Adrenal gland (tissue), 12 donors: ENCODE measurements around the gene TIMM21. TPM values are rescaled to one million over a fixed set of nuclear protein-coding genes. Genes with fewer than 3 reads are reported as not detected.

Source experiments
- DNase-seq, 7 donors: peaks; one replicate each; pipeline ENCODE4 v3.0.0-alpha.2; 2019 to 2020
- H3K27ac ChIP-seq, 5 donors: fragments of 200-600 bp; sonication (generic) in 4 of 5; 1 replicate in 3 of 5; 2 replicates in 2 of 5; pipeline versions ENCODE4 v1.5.1 to v1.8.0; 2016 to 2020; ENCODE audit warnings: mild to moderate bottlenecking in 1 of 5
- H3K27me3 ChIP-seq: fragments of 200-600 bp; 2 replicates; pipeline ENCODE4 v1.8.0; 2021
- H3K36me3 ChIP-seq, 2 donors: fragments of 200-600 bp; replicated peaks in 1 of 2; 1 replicate in 1 of 2; 2 replicates in 1 of 2; pipeline versions ENCODE4 v1.5.1 to v1.8.0; 2018 to 2022
- H3K4me1 ChIP-seq, 2 donors: fragments of 200-600 bp; replicated peaks in 1 of 2; 1 replicate in 1 of 2; 2 replicates in 1 of 2; pipeline versions ENCODE4 v1.5.1 to v1.8.0; 2018 to 2021
- H3K4me3 ChIP-seq, 4 donors: fragments of 200-600 bp; sonication (generic) in 3 of 4; one replicate each; pipeline ENCODE4 v1.5.1; 2016 to 2018
- H3K9me3 ChIP-seq, 3 donors: fragments of 200-600 bp; sonication (generic) in 1 of 3; replicated peaks in 1 of 3; 1 replicate in 2 of 3; 2 replicates in 1 of 3; pipeline versions ENCODE4 v1.5.1 to v1.8.0; 2016 to 2021
- POLR2A ChIP-seq, 2 donors: fragments of 450-650 bp; IDR thresholded peaks; one replicate each; pipeline ENCODE4 v1.6.1; 2017; ENCODE audit warnings: antibody characterized with exemption in 2 of 2, mild to moderate bottlenecking in 2 of 2, moderate library complexity in 1 of 2
- WGBS, 4 donors: extraction: QIAGEN DNeasy Blood & Tissue Kit in 2 of 4; methylation state at CpG; one replicate each; pipeline versions ENCODE4 v1.1.5 to v1.1.7; 2013 to 2017; 5-methylcytosine and 5-hydroxymethylcytosine counted together
- intact Hi-C, 2 donors: fragments of 100-400 bp; cut with DNase I; formaldehyde crosslinking; loops; one replicate each; pipeline versions ENCODE4 v1.14.1 to v1.15.0; 2022 to 2023
- polyA plus RNA-seq, 3 donors: library from polyadenylated mRNA; stranded (reverse); fragments of 200-250 nt in 2 of 3; fragments of 350-450 nt in 1 of 3; fragmentation: Illumina TruSeq in 1 of 3; extraction: RNeasy Lipid Tissue Mini Kit (QIAGEN cat#74804) in 1 of 3; gene quantifications; one replicate each; pipeline ENCODE4 v1.2.3, GENCODE V29; 2013 to 2014
- total RNA-seq, 9 donors: library from RNA; depleted of rRNA in 4 of 9; stranded (reverse); fragments of >200 nt in 4 of 9; fragments of 120-200 nt in 1 of 9; fragmentation: NEBNext Ultra II Directional in 1 of 9; extraction: Animal tissue kit (Norgen Biotek cat#: 25700) in 1 of 9; gene quantifications; one replicate each; pipeline versions ENCODE4 v1.1.0 to v1.2.4, GENCODE V29; 2013 to 2023
- TF ChIP-seq, protein P1 (sequence below), 6 experiments: fragments of 450-650 bp in 4 of 6; fragments of 200-600 bp in 2 of 6; sonication (generic) in 1 of 6; IDR thresholded peaks; 1 replicate in 5 of 6; 2 replicates in 1 of 6; pipeline versions ENCODE4 v1.5.1 to v1.8.0; 2016 to 2021; ENCODE audit warnings: antibody characterized with exemption in 6 of 6, mild to moderate bottlenecking in 2 of 6, moderate library complexity in 1 of 6
- donor health status: healthy with polysubstance abuse.
- donor health status: Bipolar disorder and iron deficiency.
- donor health status: DM: yes; HTN: yes; CAD: no.
- donor health status: DM: no; HTN: no; CAD: no.
- donor health status: DM: no; HTN: no; CAD: no.
- donor health status: DM: yes; HTN: yes; CAD: no.

The TIMM21 gene
- total and polyA plus RNA-seq, 12 donors, result 7.1 to 102 (median 34.2) TPM

DNA sequence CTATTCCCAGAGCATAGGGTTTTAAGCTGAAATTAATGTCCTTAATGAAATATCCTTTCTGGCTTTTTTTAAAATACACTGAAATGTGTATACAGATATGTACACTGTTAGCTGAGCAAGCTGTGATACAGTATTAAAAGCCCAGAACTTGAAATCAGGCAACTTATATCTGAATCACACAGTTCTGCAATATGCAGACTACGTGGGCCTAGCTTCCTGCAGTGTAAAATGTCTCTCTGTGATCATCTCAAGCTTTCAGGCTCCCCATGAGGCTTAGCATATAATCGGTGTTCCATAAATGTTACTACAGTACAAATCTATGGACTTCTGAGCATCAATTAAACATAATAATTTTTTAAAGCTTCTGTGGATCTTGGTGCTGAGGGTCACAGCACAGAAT is 8.9 kb upstream of the TIMM21 start:
- Histone ChIP-seq H3K36me3 (no peaks in the 10 kb centered on the region), H3K4me1 (no peaks in the 10 kb centered on the region), H3K27me3 (no peaks in the 10 kb centered on the region), H3K4me3 (no peak overlapping the region), H3K9me3 (no peaks in the 10 kb centered on the region), H3K27ac (no peak overlapping the region)
- no peak for DNase-seq
- 75 to 86% (median 84%) methylated on average over 2 of the region's 2 CpGs for WGBS, 4 donors
- intact Hi-C loops, result no loop called here
- TF ChIP-seq, protein P1, sequence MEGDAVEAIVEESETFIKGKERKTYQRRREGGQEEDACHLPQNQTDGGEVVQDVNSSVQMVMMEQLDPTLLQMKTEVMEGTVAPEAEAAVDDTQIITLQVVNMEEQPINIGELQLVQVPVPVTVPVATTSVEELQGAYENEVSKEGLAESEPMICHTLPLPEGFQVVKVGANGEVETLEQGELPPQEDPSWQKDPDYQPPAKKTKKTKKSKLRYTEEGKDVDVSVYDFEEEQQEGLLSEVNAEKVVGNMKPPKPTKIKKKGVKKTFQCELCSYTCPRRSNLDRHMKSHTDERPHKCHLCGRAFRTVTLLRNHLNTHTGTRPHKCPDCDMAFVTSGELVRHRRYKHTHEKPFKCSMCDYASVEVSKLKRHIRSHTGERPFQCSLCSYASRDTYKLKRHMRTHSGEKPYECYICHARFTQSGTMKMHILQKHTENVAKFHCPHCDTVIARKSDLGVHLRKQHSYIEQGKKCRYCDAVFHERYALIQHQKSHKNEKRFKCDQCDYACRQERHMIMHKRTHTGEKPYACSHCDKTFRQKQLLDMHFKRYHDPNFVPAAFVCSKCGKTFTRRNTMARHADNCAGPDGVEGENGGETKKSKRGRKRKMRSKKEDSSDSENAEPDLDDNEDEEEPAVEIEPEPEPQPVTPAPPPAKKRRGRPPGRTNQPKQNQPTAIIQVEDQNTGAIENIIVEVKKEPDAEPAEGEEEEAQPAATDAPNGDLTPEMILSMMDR (IDR thresholded peaks at IDR 0.05), result no peak
- no peak for TF ChIP-seq POLR2A (IDR thresholded peaks at IDR 0.05)

DNA sequence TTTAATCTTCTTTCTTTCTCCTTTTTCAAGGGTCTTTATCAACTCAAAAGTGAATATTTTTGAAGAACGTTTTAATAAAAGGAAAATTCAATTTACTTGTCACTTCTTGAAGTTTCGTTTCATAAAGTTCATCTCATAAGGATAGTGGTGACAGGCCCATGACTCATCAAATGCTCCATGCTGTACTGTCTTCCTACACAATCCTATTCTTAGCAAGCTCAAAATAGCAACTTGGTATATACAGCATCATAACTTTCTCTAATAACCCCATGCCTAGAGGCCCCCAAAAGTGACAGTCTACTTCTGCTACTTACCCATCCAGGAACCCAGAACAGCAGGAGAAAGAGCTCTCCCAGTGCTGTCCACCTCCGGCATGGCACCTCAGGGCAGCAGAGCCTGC is 8.4 kb upstream of the TIMM21 start:
- intact Hi-C loops, result no loop called here
- H3K36me3 ChIP-seq, result no peaks in the 10 kb centered on the region
- DNase-seq, result no peak
- WGBS, 4 donors, result 53 to 61% (median 57%) methylated on average over 3 of the region's 3 CpGs
- no peaks in the 10 kb centered on the region for H3K27me3 ChIP-seq
- H3K4me1 ChIP-seq, result no peaks in the 10 kb centered on the region
- H3K27ac ChIP-seq, result no peak overlapping the region
- no peaks in the 10 kb centered on the region for H3K9me3 ChIP-seq
- no peak for TF ChIP-seq POLR2A (IDR thresholded peaks at IDR 0.05)
- TF ChIP-seq, protein P1 (IDR thresholded peaks at IDR 0.05), result no peak
- H3K4me3 ChIP-seq, result no peak overlapping the region

DNA sequence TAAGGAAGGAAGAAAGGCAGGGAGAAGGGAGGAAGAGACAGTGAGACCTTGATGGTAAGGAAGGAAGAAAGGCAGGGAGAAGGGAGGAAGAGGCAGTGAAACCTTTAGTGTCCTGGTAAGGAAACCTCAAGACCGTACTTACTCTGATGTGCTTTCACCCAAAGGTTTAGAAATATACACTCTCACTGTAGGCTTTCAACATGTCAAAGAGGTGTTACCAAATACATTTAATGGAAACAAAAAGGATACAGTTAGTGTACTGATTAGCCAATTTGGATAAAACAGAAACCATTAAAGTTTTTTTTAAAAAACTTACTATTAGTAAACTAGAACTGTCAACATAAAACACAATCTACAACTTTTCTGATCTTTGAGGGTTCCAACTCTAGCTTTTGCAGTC is 7.7 kb upstream of the TIMM21 start:
- no peak for DNase-seq
- H3K36me3 ChIP-seq, result no peaks in the 10 kb centered on the region
- no peak for TF ChIP-seq POLR2A (IDR thresholded peaks at IDR 0.05)
- TF ChIP-seq, protein P1 (IDR thresholded peaks at IDR 0.05), result no peak
- H3K27ac ChIP-seq, result no peak overlapping the region
- no peaks in the 10 kb centered on the region for H3K4me1 ChIP-seq
- 65 to 88% (median 74%) methylated on average over 1 of the region's 1 CpG for WGBS, 4 donors
- no peaks in the 10 kb centered on the region for H3K9me3 ChIP-seq
- no peak overlapping the region for H3K4me3 ChIP-seq
- intact Hi-C loops, result no loop called here
- no peaks in the 10 kb centered on the region for H3K27me3 ChIP-seq

DNA sequence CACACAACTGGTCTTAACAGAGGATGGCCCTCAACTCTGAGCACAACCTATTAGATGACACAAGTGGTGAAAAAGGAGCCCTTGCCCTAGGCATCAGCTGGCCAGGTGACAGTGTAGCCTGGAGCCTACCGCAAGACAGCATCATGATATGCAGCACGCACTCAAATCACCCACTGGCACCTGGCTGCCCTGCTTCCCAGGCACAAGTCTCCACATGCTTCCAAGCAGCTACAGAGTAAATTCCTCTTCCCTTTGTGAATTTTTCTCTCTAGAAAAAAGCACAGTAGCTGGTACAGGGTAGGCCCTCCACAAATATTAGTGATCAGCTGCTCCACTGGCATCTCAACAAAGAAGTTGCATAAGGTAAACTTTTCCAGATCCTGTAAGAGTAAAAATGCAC is 6.7 kb upstream of the TIMM21 start:
- Histone ChIP-seq H3K36me3 (no peaks in the 10 kb centered on the region), H3K27ac (no peak overlapping the region), H3K27me3 (no peaks in the 10 kb centered on the region), H3K4me3 (no peak overlapping the region), H3K9me3 (no peaks in the 10 kb centered on the region), H3K4me1 (no peaks in the 10 kb centered on the region)
- intact Hi-C loops, result no loop called here
- WGBS, 4 donors, result 85 to 94% (median 93%) methylated on average over 2 of the region's 2 CpGs
- no peak for DNase-seq
- TF ChIP-seq POLR2A (IDR thresholded peaks at IDR 0.05), result no peak
- TF ChIP-seq, protein P1 (IDR thresholded peaks at IDR 0.05), result no peak
